Uterus (tissue), 4 donors: ENCODE results near the gene TIGAR. TPM values are rescaled to one million over a fixed set of nuclear protein-coding genes. Genes with fewer than 3 reads are reported as not detected.

Experiments
- DNase-seq, 2 donors: peaks; one replicate each; pipeline ENCODE4 v3.0.0-alpha.2; 2019 to 2020
- H3K27ac ChIP-seq, 2 donors: fragments of 200-600 bp; sonication (generic); 1 replicate in 1 of 2; 2 replicates in 1 of 2; pipeline ENCODE4 v1.5.1; 2016 to 2018
- H3K27me3 ChIP-seq, 2 donors: fragments of 200-600 bp; sonication (generic); one replicate each; pipeline ENCODE4 v1.5.1; 2018 to 2019; ENCODE audit warnings: control low read depth in 1 of 2
- H3K36me3 ChIP-seq, 2 donors: fragments of 200-600 bp; sonication (generic); one replicate each; pipeline ENCODE4 v1.5.1; 2019; ENCODE audit warnings: control low read depth in 1 of 2
- H3K4me1 ChIP-seq, 2 donors: fragments of 200-600 bp; sonication (generic); one replicate each; pipeline ENCODE4 v1.5.1; 2018 to 2019; ENCODE audit warnings: control low read depth in 1 of 2
- H3K4me3 ChIP-seq, 2 donors: fragments of 200-600 bp; sonication (generic); 1 replicate in 1 of 2; 2 replicates in 1 of 2; pipeline ENCODE4 v1.5.1; 2018 to 2019; ENCODE audit warnings: mild to moderate bottlenecking in 1 of 2
- H3K9me3 ChIP-seq, 2 donors: fragments of 200-600 bp; sonication (generic); one replicate each; pipeline ENCODE4 v1.5.1; 2019; ENCODE audit warnings: control low read depth in 1 of 2
- CTCF ChIP-seq, 4 experiments: fragments of 200-600 bp in 2 of 4; fragments of 450-650 bp in 2 of 4; sonication (generic) in 2 of 4; IDR thresholded peaks; one replicate each; pipeline ENCODE4 v1.5.1; 2016 to 2019; ENCODE audit warnings: antibody characterized with exemption in 4 of 4, mild to moderate bottlenecking in 2 of 4, moderate library complexity in 1 of 4
- POLR2A ChIP-seq, 2 donors: fragments of 450-650 bp; IDR thresholded peaks; one replicate each; pipeline ENCODE4 v1.6.1; 2016; ENCODE audit warnings: antibody characterized with exemption in 2 of 2, mild to moderate bottlenecking in 1 of 2, moderate library complexity in 1 of 2
- intact Hi-C: fragments of 100-400 bp; cut with DNase I; formaldehyde crosslinking; loops from one replicate; pipeline ENCODE4 v1.15.1; 2023; ENCODE audit warnings: low total_unique reads
- total RNA-seq, 4 donors: library from RNA; depleted of rRNA in 3 of 4; stranded (reverse); fragments of >200 nt in 3 of 4; gene quantifications; one replicate each; pipeline versions ENCODE4 v1.1.0 to v1.2.4, GENCODE V29; 2014 to 2023
- donor health status: DM: yes; HTN: yes; CAD: no.

The TIGAR gene
- total RNA-seq, 4 donors from 2014 or later = 0.26 to 10.6 (median 2.3) TPM

GRCh38 chr12:4292341-4293073, 28.5 kb upstream of the TIGAR start:
- intact Hi-C loops = no loop called here
- no peak for DNase-seq
- no peak for TF ChIP-seq POLR2A (IDR thresholded peaks at IDR 0.05)
- TF ChIP-seq CTCF (IDR thresholded peaks at IDR 0.05) = no peak
- Histone ChIP-seq H3K4me3 (no peak overlapping the region), H3K27ac (peak overlapping the region; percentile 23 to 41), H3K4me1 (peaks cover 0 to 5% of the 10 kb centered on the region in 2 donors), H3K9me3 (no peaks in the 10 kb centered on the region), H3K27me3 (no peaks in the 10 kb centered on the region), H3K36me3 (no peaks in the 10 kb centered on the region)

- H3K36me3 ChIP-seq = no peaks in the 10 kb centered on the region
- no peaks in the 10 kb centered on the region for H3K9me3 ChIP-seq
- no peaks in the 10 kb centered on the region for H3K27me3 ChIP-seq
- intact Hi-C loops = no loop called here
- peaks cover 0 to 4% of the 10 kb centered on the region in 2 donors for H3K4me1 ChIP-seq
- no peak for DNase-seq
- no peak overlapping the region for H3K4me3 ChIP-seq
- H3K27ac ChIP-seq = peak overlapping the region in 1 of 2 donors; percentile 5
- TF ChIP-seq POLR2A (IDR thresholded peaks at IDR 0.05) = no peak
- TF ChIP-seq CTCF (IDR thresholded peaks at IDR 0.05) = no peak
These were observed 27.6 kb upstream of the TIGAR start for GRCh38 chr12:4293299-4293965.

GRCh38 chr12:4293966-4294505, 27.0 kb upstream of the TIGAR start:
- no peaks in the 10 kb centered on the region for H3K9me3 ChIP-seq
- no peak for TF ChIP-seq POLR2A (IDR thresholded peaks at IDR 0.05)
- TF ChIP-seq CTCF (IDR thresholded peaks at IDR 0.05) = no peak
- H3K27me3 ChIP-seq = no peaks in the 10 kb centered on the region
- no peak overlapping the region for H3K27ac ChIP-seq
- H3K4me3 ChIP-seq = no peak overlapping the region
- H3K36me3 ChIP-seq = no peaks in the 10 kb centered on the region
- peaks cover 0 to 4% of the 10 kb centered on the region in 2 donors for H3K4me1 ChIP-seq
- intact Hi-C loops = no loop called here
- DNase-seq = no peak

- intact Hi-C loops = no loop called here
- TF ChIP-seq POLR2A (IDR thresholded peaks at IDR 0.05) (no peak), CTCF (IDR thresholded peaks at IDR 0.05) (no peak)
- Histone ChIP-seq H3K36me3 (no peaks in the 10 kb centered on the region), H3K9me3 (no peaks in the 10 kb centered on the region), H3K4me3 (no peak overlapping the region), H3K27me3 (no peaks in the 10 kb centered on the region), H3K4me1 (peaks cover 0 to 4% of the 10 kb centered on the region in 2 donors), H3K27ac (no peak overlapping the region)
- no peak for DNase-seq
These were observed 24.3 kb upstream of the TIGAR start for GRCh38 chr12:4296751-4297150.

- no peak for TF ChIP-seq POLR2A (IDR thresholded peaks at IDR 0.05)
- TF ChIP-seq CTCF (IDR thresholded peaks at IDR 0.05) = no peak
- intact Hi-C loops = no loop called here
- no peaks in the 10 kb centered on the region for H3K36me3 ChIP-seq
- DNase-seq = no peak
- no peak overlapping the region for H3K27ac ChIP-seq
- H3K4me1 ChIP-seq = peaks cover 0 to 4% of the 10 kb centered on the region in 2 donors
- H3K27me3 ChIP-seq = no peaks in the 10 kb centered on the region
- H3K9me3 ChIP-seq = no peaks in the 10 kb centered on the region
- no peak overlapping the region for H3K4me3 ChIP-seq
These were observed 23.4 kb upstream of the TIGAR start for GRCh38 chr12:4297617-4298016.
